ENCODE data around the gene CYRIA. TPM values are rescaled to one million over a fixed set of nuclear protein-coding genes. Genes with fewer than 3 reads are reported as not detected.

The CYRIA gene
- total and polyA plus RNA-seq, 4 donors = 1.3 to 4.3 (median 2.4) TPM

DNA sequence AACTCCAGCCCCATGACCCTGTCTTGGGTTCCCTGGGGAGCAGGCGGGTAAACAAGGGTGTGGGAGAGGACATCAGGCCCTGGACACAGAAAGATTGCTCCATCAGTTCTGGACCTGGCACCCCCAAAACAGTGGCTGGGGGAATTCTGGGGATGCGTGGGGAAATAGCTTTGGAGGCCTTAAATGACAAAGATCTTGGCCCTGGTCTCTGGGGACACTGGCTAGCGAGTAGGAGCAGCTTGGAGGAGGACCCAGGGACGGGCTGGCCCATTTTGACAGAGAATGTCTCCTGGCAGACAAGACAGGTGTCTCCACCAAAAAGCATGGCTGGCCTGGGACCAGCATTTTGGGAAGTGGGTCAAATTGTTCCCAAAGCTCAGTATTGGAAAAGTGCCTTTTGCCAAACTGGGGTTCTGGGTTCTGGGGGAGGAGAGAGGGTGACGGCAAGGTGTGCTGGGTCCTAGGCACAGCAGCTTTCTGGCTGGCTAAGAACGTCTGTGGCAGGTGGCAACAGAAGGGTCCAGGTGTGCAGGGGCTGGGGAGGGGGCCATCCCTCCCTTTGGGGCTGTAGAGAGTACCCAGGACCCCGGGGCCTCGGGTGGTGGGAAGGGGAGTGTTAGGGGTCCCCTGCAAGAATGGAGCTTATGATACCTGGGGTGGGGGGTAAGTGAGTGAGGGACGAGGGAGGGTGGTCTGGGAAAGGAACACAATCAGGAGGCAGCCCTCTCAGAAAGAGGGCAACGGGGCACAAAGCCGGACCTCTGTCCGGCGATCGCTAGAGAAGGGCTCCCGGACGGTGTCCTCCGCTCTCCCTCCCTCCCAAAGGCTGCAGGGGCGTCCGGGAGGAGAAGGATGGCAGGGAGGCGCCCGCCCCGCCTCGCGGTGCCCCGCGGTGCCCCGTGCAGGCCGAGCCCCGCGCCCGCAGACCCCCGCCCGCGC lies 556 bp downstream of the CYRIA start:
- Histone ChIP-seq H3K4me3 (ENCODE audit: low read depth in 1 of 3, low read length in 3 of 3) (peak overlapping the region in 2 of 3 donors; percentile 60 to 71), H3K27me3 (ENCODE audit: control insufficient read depth in 4 of 4, insufficient read depth in 4 of 4, low read length in 3 of 4) (no peaks in the 10 kb centered on the region), H3K36me3 (ENCODE audit: control insufficient read depth in 4 of 4, insufficient read depth in 3 of 4, low read depth in 1 of 4, low read length in 3 of 4) (no peaks in the 10 kb centered on the region), H3K27ac (ENCODE audit: low read depth in 1 of 2, low read length in 2 of 2) (peak overlapping the region; percentile 22 to 71), H3K9me3 (ENCODE audit: control insufficient read depth in 4 of 4, low read length in 3 of 4) (no peaks in the 10 kb centered on the region), H3K9ac (ENCODE audit: low read depth in 1 of 2, low read length in 2 of 2) (peak overlapping the region in 1 of 2 donors; percentile 53), H3K4me1 (ENCODE audit: control insufficient read depth in 4 of 4, insufficient read depth in 4 of 4, low read length in 3 of 4) (peaks cover 0 to 11% (median 6%) of the 10 kb centered on the region in 4 donors)
- TF ChIP-seq, protein P1, sequence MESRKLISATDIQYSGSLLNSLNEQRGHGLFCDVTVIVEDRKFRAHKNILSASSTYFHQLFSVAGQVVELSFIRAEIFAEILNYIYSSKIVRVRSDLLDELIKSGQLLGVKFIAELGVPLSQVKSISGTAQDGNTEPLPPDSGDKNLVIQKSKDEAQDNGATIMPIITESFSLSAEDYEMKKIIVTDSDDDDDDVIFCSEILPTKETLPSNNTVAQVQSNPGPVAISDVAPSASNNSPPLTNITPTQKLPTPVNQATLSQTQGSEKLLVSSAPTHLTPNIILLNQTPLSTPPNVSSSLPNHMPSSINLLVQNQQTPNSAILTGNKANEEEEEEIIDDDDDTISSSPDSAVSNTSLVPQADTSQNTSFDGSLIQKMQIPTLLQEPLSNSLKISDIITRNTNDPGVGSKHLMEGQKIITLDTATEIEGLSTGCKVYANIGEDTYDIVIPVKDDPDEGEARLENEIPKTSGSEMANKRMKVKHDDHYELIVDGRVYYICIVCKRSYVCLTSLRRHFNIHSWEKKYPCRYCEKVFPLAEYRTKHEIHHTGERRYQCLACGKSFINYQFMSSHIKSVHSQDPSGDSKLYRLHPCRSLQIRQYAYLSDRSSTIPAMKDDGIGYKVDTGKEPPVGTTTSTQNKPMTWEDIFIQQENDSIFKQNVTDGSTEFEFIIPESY (IDR thresholded peaks at IDR 0.05) = no peak
- TF ChIP-seq, protein P2, sequence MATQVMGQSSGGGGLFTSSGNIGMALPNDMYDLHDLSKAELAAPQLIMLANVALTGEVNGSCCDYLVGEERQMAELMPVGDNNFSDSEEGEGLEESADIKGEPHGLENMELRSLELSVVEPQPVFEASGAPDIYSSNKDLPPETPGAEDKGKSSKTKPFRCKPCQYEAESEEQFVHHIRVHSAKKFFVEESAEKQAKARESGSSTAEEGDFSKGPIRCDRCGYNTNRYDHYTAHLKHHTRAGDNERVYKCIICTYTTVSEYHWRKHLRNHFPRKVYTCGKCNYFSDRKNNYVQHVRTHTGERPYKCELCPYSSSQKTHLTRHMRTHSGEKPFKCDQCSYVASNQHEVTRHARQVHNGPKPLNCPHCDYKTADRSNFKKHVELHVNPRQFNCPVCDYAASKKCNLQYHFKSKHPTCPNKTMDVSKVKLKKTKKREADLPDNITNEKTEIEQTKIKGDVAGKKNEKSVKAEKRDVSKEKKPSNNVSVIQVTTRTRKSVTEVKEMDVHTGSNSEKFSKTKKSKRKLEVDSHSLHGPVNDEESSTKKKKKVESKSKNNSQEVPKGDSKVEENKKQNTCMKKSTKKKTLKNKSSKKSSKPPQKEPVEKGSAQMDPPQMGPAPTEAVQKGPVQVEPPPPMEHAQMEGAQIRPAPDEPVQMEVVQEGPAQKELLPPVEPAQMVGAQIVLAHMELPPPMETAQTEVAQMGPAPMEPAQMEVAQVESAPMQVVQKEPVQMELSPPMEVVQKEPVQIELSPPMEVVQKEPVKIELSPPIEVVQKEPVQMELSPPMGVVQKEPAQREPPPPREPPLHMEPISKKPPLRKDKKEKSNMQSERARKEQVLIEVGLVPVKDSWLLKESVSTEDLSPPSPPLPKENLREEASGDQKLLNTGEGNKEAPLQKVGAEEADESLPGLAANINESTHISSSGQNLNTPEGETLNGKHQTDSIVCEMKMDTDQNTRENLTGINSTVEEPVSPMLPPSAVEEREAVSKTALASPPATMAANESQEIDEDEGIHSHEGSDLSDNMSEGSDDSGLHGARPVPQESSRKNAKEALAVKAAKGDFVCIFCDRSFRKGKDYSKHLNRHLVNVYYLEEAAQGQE (IDR thresholded peaks at IDR 0.05) = no peak
- TF ChIP-seq, protein P3, sequence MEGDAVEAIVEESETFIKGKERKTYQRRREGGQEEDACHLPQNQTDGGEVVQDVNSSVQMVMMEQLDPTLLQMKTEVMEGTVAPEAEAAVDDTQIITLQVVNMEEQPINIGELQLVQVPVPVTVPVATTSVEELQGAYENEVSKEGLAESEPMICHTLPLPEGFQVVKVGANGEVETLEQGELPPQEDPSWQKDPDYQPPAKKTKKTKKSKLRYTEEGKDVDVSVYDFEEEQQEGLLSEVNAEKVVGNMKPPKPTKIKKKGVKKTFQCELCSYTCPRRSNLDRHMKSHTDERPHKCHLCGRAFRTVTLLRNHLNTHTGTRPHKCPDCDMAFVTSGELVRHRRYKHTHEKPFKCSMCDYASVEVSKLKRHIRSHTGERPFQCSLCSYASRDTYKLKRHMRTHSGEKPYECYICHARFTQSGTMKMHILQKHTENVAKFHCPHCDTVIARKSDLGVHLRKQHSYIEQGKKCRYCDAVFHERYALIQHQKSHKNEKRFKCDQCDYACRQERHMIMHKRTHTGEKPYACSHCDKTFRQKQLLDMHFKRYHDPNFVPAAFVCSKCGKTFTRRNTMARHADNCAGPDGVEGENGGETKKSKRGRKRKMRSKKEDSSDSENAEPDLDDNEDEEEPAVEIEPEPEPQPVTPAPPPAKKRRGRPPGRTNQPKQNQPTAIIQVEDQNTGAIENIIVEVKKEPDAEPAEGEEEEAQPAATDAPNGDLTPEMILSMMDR (IDR thresholded peaks at IDR 0.05; ENCODE audit: low read depth, low read length, missing input control) = no peak
- TF ChIP-seq RXRA (IDR thresholded peaks at IDR 0.05) (no peak), FOXA1 (IDR thresholded peaks at IDR 0.05) (no peak), EGR1 (IDR thresholded peaks at IDR 0.05; ENCODE audit: low read depth in 2 of 2) (no peak), SP1 (IDR thresholded peaks at IDR 0.05) (no peak), RAD21 (IDR thresholded peaks at IDR 0.05) (no peak), HNF4A (conservative IDR thresholded peaks at IDR 0.05) (no peak), TAF1 (conservative IDR thresholded peaks at IDR 0.05) (no peak), NR2F2 (IDR thresholded peaks at IDR 0.05) (no peak), JUND (IDR thresholded peaks at IDR 0.05) (no peak), YY1 (IDR thresholded peaks at IDR 0.05) (no peak), FOXA2 (IDR thresholded peaks at IDR 0.05) (no peak), HNF4G (IDR thresholded peaks at IDR 0.05) (no peak), GABPA (IDR thresholded peaks at IDR 0.05 in 1 of 2, conservative IDR thresholded peaks at IDR 0.05 in 1 of 2) (no peak)
- TF ChIP-seq, protein P4, sequence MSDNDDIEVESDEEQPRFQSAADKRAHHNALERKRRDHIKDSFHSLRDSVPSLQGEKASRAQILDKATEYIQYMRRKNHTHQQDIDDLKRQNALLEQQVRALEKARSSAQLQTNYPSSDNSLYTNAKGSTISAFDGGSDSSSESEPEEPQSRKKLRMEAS (IDR thresholded peaks at IDR 0.05) = no peak
- TF ChIP-seq, protein P5, sequence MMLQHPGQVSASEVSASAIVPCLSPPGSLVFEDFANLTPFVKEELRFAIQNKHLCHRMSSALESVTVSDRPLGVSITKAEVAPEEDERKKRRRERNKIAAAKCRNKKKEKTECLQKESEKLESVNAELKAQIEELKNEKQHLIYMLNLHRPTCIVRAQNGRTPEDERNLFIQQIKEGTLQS (IDR thresholded peaks at IDR 0.05) = no peak
- 15% methylated on average over 34 of the region's 34 CpGs for WGBS
- no peak for DNase-seq (ENCODE audit: low spot score)

Data from liver (tissue), 9 donors.